ENCODE results near the gene LIMA1.
"Not testable (repeated sequence)": the region's sequence is repeated elsewhere in the genome, so short reads cannot be mapped to it uniquely, and the experiment has no call there.

LIMA1 gene

GRCh38 chr12:50285253-50285652, 1.9 kb upstream of the LIMA1 start:
- no peak for DNase-seq

- DNase-seq, result no peak
These were observed 545 bp downstream of the LIMA1 start for GRCh38 chr12:50282721-50283228.

- DNase-seq, result no peak
These were observed 3.8 kb downstream of the LIMA1 start for GRCh38 chr12:50279501-50279900.

- no peak for DNase-seq
These were observed 6.2 kb downstream of the LIMA1 start for GRCh38 chr12:50276912-50277671.

GRCh38 chr12:50276068-50276467, 7.3 kb downstream of the LIMA1 start:
- DNase-seq, result no peak

GRCh38 chr12:50275556-50275955, 7.8 kb downstream of the LIMA1 start:
- DNase-seq, result peak; percentile 5

GRCh38 chr12:50275127-50275526, 8.2 kb downstream of the LIMA1 start:
- DNase-seq, result not testable (repeated sequence)

- no peak for DNase-seq
These were observed 11.5 kb downstream of the LIMA1 start for GRCh38 chr12:50271724-50272247.

GRCh38 chr12:50268482-50268881, 14.8 kb downstream of the LIMA1 start:
- DNase-seq, result no peak

- no peak for DNase-seq
These were observed 17.4 kb downstream of the LIMA1 start for GRCh38 chr12:50265770-50266524.

- no peak for DNase-seq
These were observed 19.5 kb downstream of the LIMA1 start for GRCh38 chr12:50263832-50264231.

GRCh38 chr12:50261654-50262053, 21.7 kb downstream of the LIMA1 start:
- no peak for DNase-seq

- DNase-seq, result no peak
These were observed 25.2 kb downstream of the LIMA1 start for GRCh38 chr12:50258167-50258551.

- DNase-seq, result no peak
These were observed 25.8 kb downstream of the LIMA1 start for GRCh38 chr12:50257236-50258166.

- DNase-seq, result no peak
These were observed 26.6 kb downstream of the LIMA1 start for GRCh38 chr12:50256761-50257160.

- DNase-seq, result no peak
These were observed 30.2 kb downstream of the LIMA1 start for GRCh38 chr12:50252977-50253602.

- DNase-seq, result no peak
These were observed 31.6 kb downstream of the LIMA1 start for GRCh38 chr12:50251619-50252252.

GRCh38 chr12:50249464-50250182, 33.7 kb downstream of the LIMA1 start:
- no peak for DNase-seq

- DNase-seq, result no peak
These were observed 34.4 kb downstream of the LIMA1 start for GRCh38 chr12:50248883-50249282.

GRCh38 chr12:50248411-50248810, 34.9 kb downstream of the LIMA1 start:
- no peak for DNase-seq

- not testable (repeated sequence) for DNase-seq
These were observed 35.7 kb downstream of the LIMA1 start for GRCh38 chr12:50247665-50248064.

All from CD4-positive, alpha-beta T cell treated with Interleukin-17A for 4 hours (primary cell).